ENCODE data around the gene TICAM1. TPM values are rescaled to one million over a fixed set of nuclear protein-coding genes. Genes with fewer than 3 reads are reported as not detected.
A peak's percentile ranks its signal among the peaks of the same experiment; 100 is the strongest.
"Not testable (repeated sequence)": the region's sequence is repeated elsewhere in the genome, so short reads cannot be mapped to it uniquely, and the experiment has no call there.

TICAM1 gene
- total and polyA plus RNA-seq, 2 of the 13 experiments (the other 11 are each of a cell fraction or from before 2014, with no cell fraction given), result 0.33 to 0.95 TPM

- H3K9me3 ChIP-seq (ENCODE audit: low read length); FAIRE-seq; H3K27me3 ChIP-seq (ENCODE audit: control insufficient read depth in 1 of 2, insufficient read depth in 2 of 2, low read length in 2 of 2); DNase-seq (ENCODE audit: low spot score); H2AFZ ChIP-seq (ENCODE audit: low read length); H3K27ac ChIP-seq (ENCODE audit: extremely low read length, insufficient read depth, low read length); CTCF ChIA-PET (ENCODE audit: low intra/inter-chr PET ratio, low total read pairs); ATAC-seq; H4K20me1 ChIP-seq (ENCODE audit: insufficient read depth, low read length); BruUV-seq (replicated peaks); intact Hi-C loops (cut with micrococcal nuclease; ENCODE audit: unreplicated experiment): not testable (repeated sequence)
- POLR2A ChIA-PET, result interaction anchor here (0.9 kb wide), 1 partner anchor 52 kb away, joined by 3 read pairs; no protein-coding TSS in a partner anchor
- 86% methylated on average over 22 of the region's 24 CpGs for WGBS (ENCODE audit: low lambda C conversion rate)
- Histone ChIP-seq H3K4me1 (ENCODE audit: insufficient read depth, low read length) (peaks cover 52% of the 10 kb centered on the region), H3K9ac (ENCODE audit: insufficient read depth, low read depth, low read length) (peak overlapping the region; percentile 95), H3K4me3 (replicated peaks in 1 of 3; ENCODE audit: insufficient read depth in 1 of 3, low read depth in 2 of 3, low read length in 3 of 3) (peak overlapping the region; percentile 67 to 94 (median 83)), H3K79me2 (ENCODE audit: insufficient read depth, low read length) (peaks cover 41% of the 10 kb centered on the region), H3K36me3 (replicated peaks in 1 of 2; ENCODE audit: control insufficient read depth in 1 of 2, insufficient read depth in 2 of 2, low read length in 2 of 2) (peaks cover 1 to 19% of the 10 kb centered on the region in 2 experiments; a peak in 3 of 5 replicates), H3K4me2 (ENCODE audit: low read depth, low read length) (peak overlapping the region; percentile 84)
- TF ChIP-seq PRPF4 (IDR thresholded peaks at IDR 0.05; ENCODE audit: low read depth, low read length, poor library complexity, severe bottlenecking) (peak; percentile 85), ZBTB38 (CRISPR knock-in tag; IDR thresholded peaks at IDR 0.05) (peak; percentile 75)
- in situ Hi-C loops (cut with HindIII; ENCODE audit: extremely low pct_ligation_motif_present, low pct_unique_long_range_greater_than_20kb), result loop anchor here (5.0 kb wide), 1 partner anchor 61 kb away; no protein-coding TSS in a partner anchor
These were observed 38.7 kb downstream of the TICAM1 start for GRCh38 chr19:4792866-4793195.

GRCh38 chr19:4792019-4792865 lies 39.3 kb downstream of the TICAM1 start:
- peak; percentile 11 for ATAC-seq
- Histone ChIP-seq H3K9ac (ENCODE audit: insufficient read depth, low read depth, low read length) (peak overlapping the region; percentile 95), H3K4me3 (replicated peaks in 1 of 3; ENCODE audit: insufficient read depth in 1 of 3, low read depth in 2 of 3, low read length in 3 of 3) (peak overlapping the region; percentile 67 to 94 (median 83)), H3K79me2 (ENCODE audit: insufficient read depth, low read length) (peaks cover 41% of the 10 kb centered on the region), H3K4me2 (ENCODE audit: low read depth, low read length) (peak overlapping the region; percentile 84), H3K27ac (ENCODE audit: extremely low read length, insufficient read depth, low read length) (peak overlapping the region; percentile 79), H3K4me1 (ENCODE audit: insufficient read depth, low read length) (peaks cover 54% of the 10 kb centered on the region), H3K36me3 (replicated peaks in 1 of 2; ENCODE audit: control insufficient read depth in 1 of 2, insufficient read depth in 2 of 2, low read length in 2 of 2) (peaks cover 1 to 19% of the 10 kb centered on the region in 2 experiments; a peak in 3 of 5 replicates)
- BruUV-seq (replicated peaks); H3K9me3 ChIP-seq (ENCODE audit: low read length); intact Hi-C loops (cut with micrococcal nuclease; ENCODE audit: unreplicated experiment); H3K27me3 ChIP-seq (ENCODE audit: control insufficient read depth in 1 of 2, insufficient read depth in 2 of 2, low read length in 2 of 2); H4K20me1 ChIP-seq (ENCODE audit: insufficient read depth, low read length); H2AFZ ChIP-seq (ENCODE audit: low read length); FAIRE-seq; DNase-seq (ENCODE audit: low spot score): not testable (repeated sequence)
- ChIA-PET CTCF (ENCODE audit: low intra/inter-chr PET ratio, low total read pairs) (interaction anchor here (1.5 to 3.1 kb wide), 3 partner anchors 11 to 68 kb away, joined by 4 to 68 read pairs (median 5); no protein-coding TSS in a partner anchor), POLR2A (interaction anchor here (0.9 to 1.4 kb wide), 10 partner anchors 9 to 928 kb away, joined by 3 to 15 read pairs (median 4); partner anchors contain the start of genes CATSPERD, DPP9, KDM4B and LONP1)
- 28% methylated on average over 10 of the region's 75 CpGs for WGBS (ENCODE audit: low lambda C conversion rate)
- in situ Hi-C loops (cut with HindIII; ENCODE audit: extremely low pct_ligation_motif_present, low pct_unique_long_range_greater_than_20kb), result loop anchor here (5.0 kb wide), 1 partner anchor 60 kb away; no protein-coding TSS in a partner anchor
- 0 out of 2 replicates have a peak, but pooled peaks have one; percentile 52 for TF ChIP-seq BRD4 (CRISPR knock-in tag; IDR thresholded peaks at IDR 0.05)
- peak; percentile 10; the same call in 1 of the 2 replicates for TF ChIP-seq ZNF558 (CRISPR knock-in tag; IDR thresholded peaks at IDR 0.05; ENCODE audit: borderline replicate concordance)
- peak; percentile 50; the same call in 1 of the 2 replicates for TF ChIP-seq ARID4A (CRISPR knock-in tag; IDR thresholded peaks at IDR 0.05; ENCODE audit: borderline replicate concordance)
- TF ChIP-seq ZFP91 (CRISPR knock-in tag; IDR thresholded peaks at IDR 0.05; ENCODE audit: borderline replicate concordance), result peak; percentile 42
- TF ChIP-seq CREB3 (CRISPR knock-in tag; IDR thresholded peaks at IDR 0.05), result 0 out of 2 replicates have a peak, but pooled peaks have one; percentile 49
- peak; percentile 78 for TF ChIP-seq ZNF777 (CRISPR knock-in tag; IDR thresholded peaks at IDR 0.05)

Measured in HepG2 (cell line).